ENCODE measurements around the gene SIL1. TPM values are rescaled to one million over a fixed set of nuclear protein-coding genes. Genes with fewer than 3 reads are reported as not detected.

Gene SIL1
- total and polyA plus RNA-seq, 2 donors from 2014 or later: 48.6 to 91.7 TPM

DNA sequence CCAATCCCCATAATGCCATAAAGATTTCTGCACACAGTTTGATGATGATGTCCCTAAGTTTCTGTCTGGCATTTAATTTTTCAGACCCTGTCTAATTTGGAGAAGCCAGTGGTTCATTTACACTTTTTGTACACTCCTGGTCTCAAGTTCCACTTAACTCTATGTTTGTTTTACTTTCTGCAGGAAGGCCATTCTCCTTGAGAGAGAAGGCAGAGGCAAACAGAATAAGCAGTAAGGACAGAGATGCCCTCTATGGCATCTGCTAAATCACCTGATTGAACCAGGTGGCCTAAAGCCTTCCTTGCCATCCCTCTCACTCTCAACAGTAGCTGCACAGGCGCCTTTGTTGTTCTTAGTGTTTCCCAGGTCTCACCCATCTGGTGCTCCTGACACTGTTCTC is 236.9 kb downstream of the SIL1 start:
- no peak for TF ChIP-seq CTCF (IDR thresholded peaks at IDR 0.05; ENCODE audit: borderline replicate concordance, extremely low read depth, insufficient read depth)
- no peaks in the 10 kb centered on the region for H3K27me3 ChIP-seq (ENCODE audit: control insufficient read depth, insufficient read depth, low read length)
- H3K27ac ChIP-seq (ENCODE audit: low read depth in 2 of 2, low read length in 2 of 2): no peak overlapping the region
- no peak overlapping the region for H3K9ac ChIP-seq (ENCODE audit: low read length in 3 of 3)
- DNase-seq (no peak), FAIRE-seq (no peak)
- peaks cover 19 to 32% (median 20%) of the 10 kb centered on the region in 3 donors for H3K4me1 ChIP-seq (ENCODE audit: control insufficient read depth in 2 of 3, insufficient read depth in 2 of 3, low read depth in 1 of 3, low read length in 3 of 3)
- no peaks in the 10 kb centered on the region for H3K9me3 ChIP-seq (ENCODE audit: control insufficient read depth in 2 of 3, insufficient read depth in 1 of 3, low read length in 3 of 3)
- H3K4me3 ChIP-seq (ENCODE audit: low read length in 3 of 3): no peak overlapping the region
- no peaks in the 10 kb centered on the region for H3K36me3 ChIP-seq (ENCODE audit: control insufficient read depth in 2 of 3, insufficient read depth in 3 of 3, low read length in 3 of 3)
- intact Hi-C loops (cut with DNase I): no loop called here

- H3K27me3 ChIP-seq (ENCODE audit: control insufficient read depth, insufficient read depth, low read length): no peaks in the 10 kb centered on the region
- no peak for FAIRE-seq
- intact Hi-C loops (cut with DNase I): no loop called here
- H3K36me3 ChIP-seq (ENCODE audit: control insufficient read depth in 2 of 3, insufficient read depth in 3 of 3, low read length in 3 of 3): no peaks in the 10 kb centered on the region
- no peak for DNase-seq
- no peak for TF ChIP-seq CTCF (IDR thresholded peaks at IDR 0.05; ENCODE audit: borderline replicate concordance, extremely low read depth, insufficient read depth)
- no peaks in the 10 kb centered on the region for H3K9me3 ChIP-seq (ENCODE audit: control insufficient read depth in 2 of 3, insufficient read depth in 1 of 3, low read length in 3 of 3)
- H3K4me3 ChIP-seq (ENCODE audit: low read length in 3 of 3): no peak overlapping the region
- no peak overlapping the region for H3K9ac ChIP-seq (ENCODE audit: low read length in 3 of 3)
- H3K27ac ChIP-seq (ENCODE audit: low read depth in 2 of 2, low read length in 2 of 2): no peak overlapping the region
- H3K4me1 ChIP-seq (ENCODE audit: control insufficient read depth in 2 of 3, insufficient read depth in 2 of 3, low read depth in 1 of 3, low read length in 3 of 3): peaks cover 16 to 36% (median 28%) of the 10 kb centered on the region in 3 donors
Observed at GRCh38 chr5:138960145-138960692, 237.9 kb downstream of the SIL1 start.

GRCh38 chr5:138956801-138957200 is 241.4 kb downstream of the SIL1 start:
- no peak overlapping the region for H3K27ac ChIP-seq (ENCODE audit: low read depth in 2 of 2, low read length in 2 of 2)
- no peak for FAIRE-seq
- H3K4me1 ChIP-seq (ENCODE audit: control insufficient read depth in 2 of 3, insufficient read depth in 2 of 3, low read depth in 1 of 3, low read length in 3 of 3): peaks cover 2 to 43% (median 40%) of the 10 kb centered on the region in 3 donors
- intact Hi-C loops (cut with DNase I): no loop called here
- no peak overlapping the region for H3K4me3 ChIP-seq (ENCODE audit: low read length in 3 of 3)
- no peak for DNase-seq
- no peaks in the 10 kb centered on the region for H3K27me3 ChIP-seq (ENCODE audit: control insufficient read depth, insufficient read depth, low read length)
- no peaks in the 10 kb centered on the region for H3K9me3 ChIP-seq (ENCODE audit: control insufficient read depth in 2 of 3, insufficient read depth in 1 of 3, low read length in 3 of 3)
- TF ChIP-seq CTCF (IDR thresholded peaks at IDR 0.05; ENCODE audit: borderline replicate concordance, extremely low read depth, insufficient read depth): no peak
- H3K9ac ChIP-seq (ENCODE audit: low read length in 3 of 3): no peak overlapping the region
- H3K36me3 ChIP-seq (ENCODE audit: control insufficient read depth in 2 of 3, insufficient read depth in 3 of 3, low read length in 3 of 3): no peaks in the 10 kb centered on the region
